ENCODE data around the gene SEC61B. TPM values are rescaled to one million over a fixed set of nuclear protein-coding genes. Genes with fewer than 3 reads are reported as not detected.

SEC61B gene
- total and polyA plus RNA-seq, 7 experiments from 2014 or later: 50.4 to 292 (median 75.1) TPM

DNA sequence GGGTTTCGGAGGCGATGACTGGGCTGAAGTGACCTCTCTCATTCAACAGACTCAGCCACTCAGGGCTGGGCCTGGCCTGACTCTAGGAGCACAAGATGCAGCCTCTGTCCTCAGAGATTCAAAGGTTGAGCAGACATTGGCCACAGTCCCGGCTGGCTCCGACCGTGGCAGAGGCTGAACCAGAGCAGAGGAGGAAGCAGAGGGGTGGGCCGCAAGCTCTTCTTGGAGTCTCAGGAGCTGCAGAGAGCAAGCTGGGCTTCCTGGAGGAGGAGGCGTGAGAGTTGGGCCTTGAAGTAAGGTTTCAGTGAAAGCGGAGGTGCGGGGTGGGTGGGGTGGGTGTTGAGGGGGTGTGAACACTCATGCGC, 38.0 kb upstream of the SEC61B start:
- Histone ChIP-seq H3K27ac (ENCODE audit: low read depth, low read length) (no peak overlapping the region), H3K9me3 (ENCODE audit: control insufficient read depth in 2 of 3, low read length in 3 of 3) (no peaks in the 10 kb centered on the region), H3K27me3 (ENCODE audit: control insufficient read depth in 2 of 2, insufficient read depth in 2 of 2, low read length in 2 of 2) (no peaks in the 10 kb centered on the region), H3K4me1 (ENCODE audit: control insufficient read depth in 2 of 2, insufficient read depth in 2 of 2, low read length in 2 of 2) (peaks cover 0 to 3% of the 10 kb centered on the region in 2 donors), H3K4me3 (ENCODE audit: low read length) (no peak overlapping the region), H3K36me3 (ENCODE audit: control insufficient read depth in 2 of 3, insufficient read depth in 3 of 3, low read length in 3 of 3) (no peaks in the 10 kb centered on the region)
- Mint-ChIP-seq H3K4me1 (peaks cover 0 to 47% (median 19%) of the 10 kb centered on the region in 7 donors), H3K9me3 (no peaks in the 10 kb centered on the region), H3K27me3 (peaks cover 0 to 12% (median 4%) of the 10 kb centered on the region in 5 donors), H3K27ac (peak overlapping the region in 3 of 9 donors; percentile 40 to 69 (median 59)), H3K36me3 (peaks cover 0 to 1% (median 0%) of the 10 kb centered on the region in 5 donors), H3K4me3 (peak overlapping the region in 1 of 10 donors; percentile 30)
- ChIA-PET CTCF (interaction anchor here (0.6 to 2.2 kb wide), 10 partner anchors 12 to 333 kb away, joined by 3 to 12 read pairs (median 4); no protein-coding TSS in a partner anchor), POLR2A (interaction anchor here (0.6 to 1.0 kb wide), 2 partner anchors 37 to 42 kb away, joined by 3 read pairs; no protein-coding TSS in a partner anchor)
- ATAC-seq: no peak
- DNase-seq: no peak
- intact Hi-C loops (cut with micrococcal nuclease): loop anchor here (1.0 to 5.0 kb wide), 11 partner anchors 21 to 1413 kb away; partner anchors contain the start of genes SEC61B (in 2 of the 2) and NR4A3 (in 1 of the 2)

DNA sequence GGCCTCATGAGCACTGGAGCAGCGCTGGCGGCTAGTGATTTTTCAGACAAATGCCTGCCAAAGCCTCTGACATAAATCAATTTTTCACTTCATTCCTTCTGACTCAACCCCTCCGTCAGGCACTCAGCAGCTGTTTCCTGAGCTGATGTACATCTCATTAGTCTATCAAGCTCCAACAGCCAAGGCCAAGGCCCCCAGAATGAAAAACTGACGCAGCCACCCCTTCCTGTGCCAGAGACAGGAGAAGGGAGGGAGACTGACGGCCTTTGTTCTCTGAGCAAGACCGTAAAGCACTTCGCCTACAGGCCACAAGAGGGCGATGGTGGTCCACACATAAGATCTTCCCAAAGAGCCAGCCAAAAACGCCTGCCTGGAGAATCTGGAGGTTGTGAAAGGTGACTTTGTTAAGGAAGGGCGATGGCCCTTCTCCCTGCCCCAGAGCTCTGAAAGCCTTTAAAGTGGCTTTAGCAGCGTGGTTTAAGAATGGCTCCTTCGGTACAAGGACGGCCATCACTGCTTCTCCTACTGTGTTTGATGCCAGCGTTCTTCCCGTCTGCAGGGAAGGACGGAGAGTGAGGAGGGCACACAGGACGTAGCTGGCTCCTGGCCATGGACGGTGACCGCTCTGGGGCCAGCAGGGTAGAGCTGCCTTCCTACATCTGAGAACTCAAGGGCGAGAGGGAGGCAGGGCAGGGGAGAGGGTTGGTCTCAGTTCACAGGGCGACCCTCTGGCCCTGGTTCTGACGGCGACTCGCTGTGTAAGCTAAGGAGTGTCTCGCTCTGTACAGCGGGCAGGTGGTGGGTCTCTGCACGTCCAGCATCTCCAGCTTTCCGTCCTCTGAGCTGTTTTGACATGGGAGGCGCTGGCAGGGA, 37.4 kb upstream of the SEC61B start:
- Mint-ChIP-seq H3K27me3 (peaks cover 0 to 18% (median 7%) of the 10 kb centered on the region in 5 donors), H3K36me3 (no peaks in the 10 kb centered on the region), H3K9me3 (no peaks in the 10 kb centered on the region), H3K4me3 (peak overlapping the region in 7 of 10 donors; percentile 43 to 73 (median 50)), H3K4me1 (peaks cover 0 to 43% (median 19%) of the 10 kb centered on the region in 7 donors), H3K27ac (peak overlapping the region in 4 of 9 donors; percentile 40 to 69 (median 52))
- CTCF ChIA-PET: interaction anchor here (0.6 to 2.2 kb wide), 14 partner anchors 10 to 334 kb away, joined by 3 to 12 read pairs (median 3); no protein-coding TSS in a partner anchor
- ATAC-seq (peak; percentile 91), DNase-seq (peak; percentile 50 to 75 (median 72))
- H3K27ac ChIP-seq (ENCODE audit: low read depth, low read length): no peak overlapping the region
- no peaks in the 10 kb centered on the region for H3K9me3 ChIP-seq (ENCODE audit: control insufficient read depth in 2 of 3, low read length in 3 of 3)
- H3K36me3 ChIP-seq (ENCODE audit: control insufficient read depth in 2 of 3, insufficient read depth in 3 of 3, low read length in 3 of 3): no peaks in the 10 kb centered on the region
- POLR2A ChIA-PET: interaction anchor here (0.6 to 1.0 kb wide), 2 partner anchors 37 to 41 kb away, joined by 3 read pairs; no protein-coding TSS in a partner anchor
- peaks cover 0 to 3% of the 10 kb centered on the region in 2 donors for H3K27me3 ChIP-seq (ENCODE audit: control insufficient read depth in 2 of 2, insufficient read depth in 2 of 2, low read length in 2 of 2)
- H3K4me1 ChIP-seq (ENCODE audit: control insufficient read depth in 2 of 2, insufficient read depth in 2 of 2, low read length in 2 of 2): peaks cover 0 to 3% of the 10 kb centered on the region in 2 donors
- H3K4me3 ChIP-seq (ENCODE audit: low read length): no peak overlapping the region
- intact Hi-C loops (cut with micrococcal nuclease): loop anchor here (1.0 to 5.0 kb wide), 11 partner anchors 21 to 1413 kb away; partner anchors contain the start of genes SEC61B (in 2 of the 2) and NR4A3 (in 1 of the 2)

DNA sequence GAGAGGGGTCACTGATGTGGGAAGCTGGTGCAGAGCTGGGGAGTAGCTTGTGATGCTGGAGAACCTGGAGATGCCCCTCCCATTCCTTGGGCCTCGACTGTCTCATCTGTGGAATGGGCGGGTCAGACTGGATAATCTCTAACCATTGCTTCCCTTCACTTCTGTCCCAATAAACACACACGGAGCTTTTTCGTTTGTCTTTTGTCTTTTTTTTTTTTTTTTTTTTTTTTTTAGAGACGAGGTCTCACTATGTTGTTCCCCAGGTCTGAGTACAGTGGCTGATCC, 36.8 kb upstream of the SEC61B start:
- H3K36me3 Mint-ChIP-seq: no peaks in the 10 kb centered on the region
- DNase-seq (no peak), ATAC-seq (no peak)
- H3K4me1 ChIP-seq (ENCODE audit: control insufficient read depth in 2 of 2, insufficient read depth in 2 of 2, low read length in 2 of 2): peaks cover 0 to 3% of the 10 kb centered on the region in 2 donors
- peaks cover 0 to 20% (median 7%) of the 10 kb centered on the region in 5 donors for H3K27me3 Mint-ChIP-seq
- H3K4me1 Mint-ChIP-seq: peaks cover 0 to 40% (median 19%) of the 10 kb centered on the region in 7 donors
- H3K9me3 Mint-ChIP-seq: no peaks in the 10 kb centered on the region
- intact Hi-C loops (cut with micrococcal nuclease): loop anchor here in 1 of 2 donors (2.0 kb wide), 1 partner anchor 38 kb away; the partner anchor contains the start of gene SEC61B
- no peaks in the 10 kb centered on the region for H3K9me3 ChIP-seq (ENCODE audit: control insufficient read depth in 2 of 3, low read length in 3 of 3)
- no peak overlapping the region for H3K27ac Mint-ChIP-seq
- ChIA-PET CTCF (interaction anchor here (0.6 to 2.2 kb wide), 8 partner anchors 9 to 333 kb away, joined by 3 to 12 read pairs (median 3); no protein-coding TSS in a partner anchor), POLR2A (no interaction called here)
- H3K4me3 Mint-ChIP-seq: peak overlapping the region in 3 of 10 donors; percentile 8 to 45 (median 44)
- H3K27ac ChIP-seq (ENCODE audit: low read depth, low read length): no peak overlapping the region
- no peaks in the 10 kb centered on the region for H3K36me3 ChIP-seq (ENCODE audit: control insufficient read depth in 2 of 3, insufficient read depth in 3 of 3, low read length in 3 of 3)
- no peak overlapping the region for H3K4me3 ChIP-seq (ENCODE audit: low read length)
- H3K27me3 ChIP-seq (ENCODE audit: control insufficient read depth in 2 of 2, insufficient read depth in 2 of 2, low read length in 2 of 2): peaks cover 0 to 3% of the 10 kb centered on the region in 2 donors

DNA sequence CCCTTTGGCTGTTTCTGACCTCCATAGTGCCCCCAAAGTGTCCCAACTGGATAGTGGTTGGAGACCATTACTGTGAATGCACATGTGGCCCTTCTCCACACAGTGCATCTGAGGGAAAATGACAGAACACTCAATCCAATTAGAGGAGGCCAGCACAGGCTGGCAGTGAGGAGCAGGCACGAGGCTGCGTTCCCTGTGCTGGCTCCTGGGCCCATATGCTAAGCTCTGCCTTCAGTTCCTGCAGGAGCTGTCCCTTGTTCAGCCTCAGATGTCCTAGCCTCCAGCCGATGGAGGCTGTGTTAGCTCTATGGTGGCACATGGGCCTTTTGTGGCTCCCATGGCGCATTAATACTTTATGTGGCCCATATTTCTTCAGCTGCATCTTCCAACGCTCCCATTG, 36.1 kb upstream of the SEC61B start:
- H3K27ac Mint-ChIP-seq: peak overlapping the region in 1 of 9 donors; percentile 60
- peaks cover 0 to 34% (median 19%) of the 10 kb centered on the region in 7 donors for H3K4me1 Mint-ChIP-seq

GRCh38 chr9:99187311-99187710, 34.8 kb upstream of the SEC61B start:
- ChIA-PET POLR2A (no interaction called here), CTCF (interaction anchor here (1.0 kb wide), 1 partner anchor 9 kb away, joined by 4 read pairs; no protein-coding TSS in a partner anchor)
- intact Hi-C loops (cut with micrococcal nuclease): no loop called here
- Histone ChIP-seq H3K36me3 (ENCODE audit: control insufficient read depth in 2 of 3, insufficient read depth in 3 of 3, low read length in 3 of 3) (no peaks in the 10 kb centered on the region), H3K9me3 (ENCODE audit: control insufficient read depth in 2 of 3, low read length in 3 of 3) (no peaks in the 10 kb centered on the region), H3K4me1 (ENCODE audit: control insufficient read depth in 2 of 2, insufficient read depth in 2 of 2, low read length in 2 of 2) (peaks cover 0 to 3% of the 10 kb centered on the region in 2 donors), H3K27me3 (ENCODE audit: control insufficient read depth in 2 of 2, insufficient read depth in 2 of 2, low read length in 2 of 2) (peaks cover 0 to 3% of the 10 kb centered on the region in 2 donors), H3K4me3 (ENCODE audit: low read length) (no peak overlapping the region), H3K27ac (ENCODE audit: low read depth, low read length) (no peak overlapping the region)
- Mint-ChIP-seq H3K36me3 (no peaks in the 10 kb centered on the region), H3K4me1 (peaks cover 0 to 20% (median 14%) of the 10 kb centered on the region in 7 donors), H3K9me3 (no peaks in the 10 kb centered on the region), H3K27me3 (peaks cover 0 to 34% (median 7%) of the 10 kb centered on the region in 5 donors), H3K4me3 (no peak overlapping the region), H3K27ac (no peak overlapping the region)
- ATAC-seq (no peak), DNase-seq (no peak)

More for the DNA sequence above, 36.1 kb upstream of the SEC61B start:
- ATAC-seq (no peak), DNase-seq (no peak)
- no peaks in the 10 kb centered on the region for H3K36me3 Mint-ChIP-seq
- H3K27ac ChIP-seq (ENCODE audit: low read depth, low read length): no peak overlapping the region
- H3K9me3 Mint-ChIP-seq: no peaks in the 10 kb centered on the region
- H3K27me3 ChIP-seq (ENCODE audit: control insufficient read depth in 2 of 2, insufficient read depth in 2 of 2, low read length in 2 of 2): peaks cover 0 to 3% of the 10 kb centered on the region in 2 donors
- H3K4me1 ChIP-seq (ENCODE audit: control insufficient read depth in 2 of 2, insufficient read depth in 2 of 2, low read length in 2 of 2): peaks cover 0 to 3% of the 10 kb centered on the region in 2 donors
- intact Hi-C loops (cut with micrococcal nuclease): loop anchor here in 1 of 2 donors (2.0 kb wide), 1 partner anchor 37 kb away; the partner anchor contains the start of gene SEC61B
- POLR2A ChIA-PET: no interaction called here
- H3K4me3 Mint-ChIP-seq: no peak overlapping the region
- H3K27me3 Mint-ChIP-seq: peaks cover 0 to 24% (median 7%) of the 10 kb centered on the region in 5 donors
- H3K36me3 ChIP-seq (ENCODE audit: control insufficient read depth in 2 of 3, insufficient read depth in 3 of 3, low read length in 3 of 3): no peaks in the 10 kb centered on the region
- CTCF ChIA-PET: interaction anchor here (0.5 to 2.2 kb wide), 8 partner anchors 9 to 1256 kb away, joined by 3 to 12 read pairs (median 3); no protein-coding TSS in a partner anchor
- H3K4me3 ChIP-seq (ENCODE audit: low read length): no peak overlapping the region
- H3K9me3 ChIP-seq (ENCODE audit: control insufficient read depth in 2 of 3, low read length in 3 of 3): no peaks in the 10 kb centered on the region

DNA sequence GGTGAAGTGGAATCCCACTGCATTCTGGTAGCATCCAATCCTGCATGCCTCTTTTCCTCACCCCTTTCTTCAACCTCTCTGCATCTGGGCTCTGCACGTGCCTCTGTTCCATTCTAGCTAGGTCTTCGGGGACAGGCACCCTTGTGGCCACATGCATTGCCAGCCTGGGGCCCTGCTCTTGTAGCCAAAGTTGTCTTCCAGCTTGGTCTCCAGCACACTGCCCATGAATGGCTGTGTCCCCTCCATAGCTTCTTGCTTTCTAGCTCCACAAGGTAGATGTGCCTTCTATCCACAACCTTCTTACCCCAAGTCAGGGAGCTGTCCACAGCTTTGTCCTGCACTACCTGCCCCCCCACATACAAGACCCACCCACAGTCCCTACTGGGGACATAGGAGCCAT, 32.9 kb upstream of the SEC61B start:
- ChIA-PET POLR2A (no interaction called here), CTCF (no interaction called here)
- H3K36me3 ChIP-seq (ENCODE audit: control insufficient read depth in 2 of 3, insufficient read depth in 3 of 3, low read length in 3 of 3): no peaks in the 10 kb centered on the region
- no peak overlapping the region for H3K4me3 Mint-ChIP-seq
- peak overlapping the region in 1 of 9 donors; percentile 7 for H3K27ac Mint-ChIP-seq
- peaks cover 0 to 3% of the 10 kb centered on the region in 2 donors for H3K27me3 ChIP-seq (ENCODE audit: control insufficient read depth in 2 of 2, insufficient read depth in 2 of 2, low read length in 2 of 2)
- H3K36me3 Mint-ChIP-seq: no peaks in the 10 kb centered on the region
- ATAC-seq (no peak), DNase-seq (no peak)
- H3K4me3 ChIP-seq (ENCODE audit: low read length): no peak overlapping the region
- H3K4me1 ChIP-seq (ENCODE audit: control insufficient read depth in 2 of 2, insufficient read depth in 2 of 2, low read length in 2 of 2): peaks cover 0 to 3% of the 10 kb centered on the region in 2 donors
- H3K27ac ChIP-seq (ENCODE audit: low read depth, low read length): no peak overlapping the region
- H3K9me3 Mint-ChIP-seq: no peaks in the 10 kb centered on the region
- peaks cover 0 to 16% (median 14%) of the 10 kb centered on the region in 7 donors for H3K4me1 Mint-ChIP-seq
- no peaks in the 10 kb centered on the region for H3K9me3 ChIP-seq (ENCODE audit: control insufficient read depth in 2 of 3, low read length in 3 of 3)
- intact Hi-C loops (cut with micrococcal nuclease): no loop called here
- peaks cover 0 to 46% (median 7%) of the 10 kb centered on the region in 5 donors for H3K27me3 Mint-ChIP-seq
